Lower lobe of right lung (tissue), 2 donors: Measurements from ENCODE around the gene DSC2. TPM values are rescaled to one million over a fixed set of nuclear protein-coding genes. Genes with fewer than 3 reads are reported as not detected.

Experiments
- ATAC-seq, 2 donors: fragments of 200-7000 bp; cut with Tn5 transposase; one replicate each; pipeline ENCODE4 v1.9.1; 2020 to 2022; ENCODE audit warnings: mild to moderate bottlenecking in 2 of 2, moderate library complexity in 2 of 2
- DNase-seq: peaks from one replicate; pipeline ENCODE4 v3.0.0-alpha.2; 2020
- H3K27ac ChIP-seq: fragments of 200-600 bp; one replicate; pipeline ENCODE4 v1.8.0; 2022
- H3K27me3 ChIP-seq: fragments of 200-600 bp; one replicate; pipeline ENCODE4 v1.8.0; 2022; ENCODE audit warnings: low read depth
- H3K36me3 ChIP-seq: fragments of 200-600 bp; one replicate; pipeline ENCODE4 v1.8.0; 2022; ENCODE audit warnings: mild to moderate bottlenecking
- H3K4me1 ChIP-seq: fragments of 200-600 bp; one replicate; pipeline ENCODE4 v1.8.0; 2022
- H3K4me3 ChIP-seq: fragments of 200-600 bp; one replicate; pipeline ENCODE4 v1.8.0; 2022; ENCODE audit warnings: mild to moderate bottlenecking
- H3K9me3 ChIP-seq: fragments of 200-600 bp; one replicate; pipeline ENCODE4 v1.8.0; 2022
- CTCF ChIP-seq: fragments of 200-600 bp; IDR thresholded peaks from one replicate; pipeline ENCODE4 v1.8.0; 2022; ENCODE audit warnings: antibody characterized with exemption, mild to moderate bottlenecking
- intact Hi-C: fragments of 100-400 bp; cut with DNase I; formaldehyde crosslinking; loops from one replicate; pipeline ENCODE4 v1.11.0; 2022
- total RNA-seq: library from RNA; stranded (reverse); fragmentation: NEBNext Ultra II Directional; extraction: Animal tissue kit (Norgen Biotek cat#: 25700); gene quantifications from one replicate; pipeline ENCODE4 v1.2.1, GENCODE V29; 2021
- donor health status: DM: no; HTN: yes; CAD: no; lungs with severe emphysema.

Gene DSC2
- total RNA-seq, 1 donor from 2014 or later: 17.6 TPM

- intact Hi-C loops: no loop called here
- no peak for TF ChIP-seq CTCF
These were observed 4.6 kb downstream of the DSC2 start for GRCh38 chr18:31097666-31098065.

GRCh38 chr18:31093880-31094279 lies 8.3 kb downstream of the DSC2 start:
- ATAC-seq (no peak), DNase-seq (no peak)
- Histone ChIP-seq H3K27me3 (no peaks in the 10 kb centered on the region), H3K4me3 (no peak overlapping the region), H3K4me1 (no peaks in the 10 kb centered on the region), H3K36me3 (peaks cover 6% of the 10 kb centered on the region), H3K9me3 (no peaks in the 10 kb centered on the region), H3K27ac (no peak overlapping the region)
- intact Hi-C loops: no loop called here
- no peak for TF ChIP-seq CTCF

More at GRCh38 chr18:31097666-31098065, 4.6 kb downstream of the DSC2 start:
- H3K36me3 ChIP-seq: no peaks in the 10 kb centered on the region
- no peaks in the 10 kb centered on the region for H3K9me3 ChIP-seq
- no peak overlapping the region for H3K27ac ChIP-seq
- H3K27me3 ChIP-seq: no peaks in the 10 kb centered on the region
- no peak overlapping the region for H3K4me3 ChIP-seq
- ATAC-seq (no peak), DNase-seq (no peak)
- H3K4me1 ChIP-seq: no peaks in the 10 kb centered on the region

GRCh38 chr18:31093294-31093693 lies 8.9 kb downstream of the DSC2 start:
- peaks cover 6% of the 10 kb centered on the region for H3K36me3 ChIP-seq
- DNase-seq: no peak
- H3K4me1 ChIP-seq: no peaks in the 10 kb centered on the region
- ATAC-seq: no peak
- no peaks in the 10 kb centered on the region for H3K27me3 ChIP-seq
- intact Hi-C loops: no loop called here
- no peaks in the 10 kb centered on the region for H3K9me3 ChIP-seq
- no peak for TF ChIP-seq CTCF
- no peak overlapping the region for H3K4me3 ChIP-seq
- no peak overlapping the region for H3K27ac ChIP-seq

GRCh38 chr18:31091350-31091749 lies 10.9 kb downstream of the DSC2 start:
- H3K36me3 ChIP-seq: peaks cover 13% of the 10 kb centered on the region
- no peak overlapping the region for H3K4me3 ChIP-seq
- H3K27ac ChIP-seq: no peak overlapping the region
- intact Hi-C loops: no loop called here
- H3K4me1 ChIP-seq: no peaks in the 10 kb centered on the region
- TF ChIP-seq CTCF: no peak
- DNase-seq: no peak
- H3K9me3 ChIP-seq: no peaks in the 10 kb centered on the region
- H3K27me3 ChIP-seq: no peaks in the 10 kb centered on the region
- ATAC-seq: no peak

GRCh38 chr18:31088532-31088931 lies 13.7 kb downstream of the DSC2 start:
- Histone ChIP-seq H3K4me1 (no peaks in the 10 kb centered on the region), H3K27me3 (no peaks in the 10 kb centered on the region), H3K36me3 (peaks cover 13% of the 10 kb centered on the region), H3K27ac (no peak overlapping the region), H3K9me3 (no peaks in the 10 kb centered on the region), H3K4me3 (no peak overlapping the region)
- ATAC-seq: no peak
- intact Hi-C loops: no loop called here
- no peak for TF ChIP-seq CTCF
- no peak for DNase-seq

- H3K36me3 ChIP-seq: peaks cover 3% of the 10 kb centered on the region
- DNase-seq: no peak
- no peaks in the 10 kb centered on the region for H3K4me1 ChIP-seq
- H3K27me3 ChIP-seq: no peaks in the 10 kb centered on the region
- H3K27ac ChIP-seq: no peak overlapping the region
- intact Hi-C loops: no loop called here
- no peak for ATAC-seq
- H3K9me3 ChIP-seq: no peaks in the 10 kb centered on the region
- no peak overlapping the region for H3K4me3 ChIP-seq
- no peak for TF ChIP-seq CTCF
These were observed 22.2 kb downstream of the DSC2 start for GRCh38 chr18:31079973-31080372.
